ENCODE measurements around the gene PDGFD. TPM values are rescaled to one million over a fixed set of nuclear protein-coding genes. Genes with fewer than 3 reads are reported as not detected.

Gene PDGFD
- polyA plus RNA-seq, 4 donors: 29.8 to 34.9 (median 31.4) TPM

Other genes starting within 250 kb of the PDGFD start
- gene DDI1, start 127.5 kb downstream of the PDGFD start, polyA plus RNA-seq (ENCODE audit: insufficient read length in 4 of 4): not detected